ENCODE measurements around the gene KIF5A.

Gene KIF5A

GRCh38 chr12:57531836-57532235, 18.0 kb upstream of the KIF5A start:
- DNase-seq (ENCODE audit: low read depth in 1 of 2, low spot score in 1 of 2) = no peak
- in situ Hi-C loops (cut with HindIII; ENCODE audit: low pct_unique_long_range_greater_than_20kb, low sequenced_read_pairs) = no loop called here
- no peak for TF ChIP-seq JUND (IDR thresholded peaks at IDR 0.05; ENCODE audit: low read depth)

- in situ Hi-C loops (cut with HindIII; ENCODE audit: low pct_unique_long_range_greater_than_20kb, low sequenced_read_pairs) = no loop called here
- TF ChIP-seq JUND (IDR thresholded peaks at IDR 0.05; ENCODE audit: low read depth) = no peak
Measured at GRCh38 chr12:57533108-57533507, 16.7 kb upstream of the KIF5A start.

GRCh38 chr12:57534250-57534649, 15.6 kb upstream of the KIF5A start:
- DNase-seq (ENCODE audit: low read depth in 1 of 2, low spot score in 1 of 2) = no peak
- no peak for TF ChIP-seq JUND (IDR thresholded peaks at IDR 0.05; ENCODE audit: low read depth)
- in situ Hi-C loops (cut with HindIII; ENCODE audit: low pct_unique_long_range_greater_than_20kb, low sequenced_read_pairs) = no loop called here

More at GRCh38 chr12:57533108-57533507, 16.7 kb upstream of the KIF5A start:
- DNase-seq (ENCODE audit: low read depth in 1 of 2, low spot score in 1 of 2) = no peak

- in situ Hi-C loops (cut with HindIII; ENCODE audit: low pct_unique_long_range_greater_than_20kb, low sequenced_read_pairs) = no loop called here
- TF ChIP-seq JUND (IDR thresholded peaks at IDR 0.05; ENCODE audit: low read depth) = no peak
- no peak for DNase-seq (ENCODE audit: low read depth in 1 of 2, low spot score in 1 of 2)
Measured at GRCh38 chr12:57534991-57535543, 14.8 kb upstream of the KIF5A start.

GRCh38 chr12:57535764-57536596, 13.9 kb upstream of the KIF5A start:
- no peak for DNase-seq (ENCODE audit: low read depth in 1 of 2, low spot score in 1 of 2)
- TF ChIP-seq JUND (IDR thresholded peaks at IDR 0.05; ENCODE audit: low read depth) = no peak
- in situ Hi-C loops (cut with HindIII; ENCODE audit: low pct_unique_long_range_greater_than_20kb, low sequenced_read_pairs) = no loop called here

- TF ChIP-seq JUND (IDR thresholded peaks at IDR 0.05; ENCODE audit: low read depth) = no peak
- in situ Hi-C loops (cut with HindIII; ENCODE audit: low pct_unique_long_range_greater_than_20kb, low sequenced_read_pairs) = no loop called here
- no peak for DNase-seq (ENCODE audit: low read depth in 1 of 2, low spot score in 1 of 2)
Measured at GRCh38 chr12:57536597-57536942, 13.3 kb upstream of the KIF5A start.

GRCh38 chr12:57539134-57539768, 10.6 kb upstream of the KIF5A start:
- TF ChIP-seq JUND (IDR thresholded peaks at IDR 0.05; ENCODE audit: low read depth) = no peak
- in situ Hi-C loops (cut with HindIII; ENCODE audit: low pct_unique_long_range_greater_than_20kb, low sequenced_read_pairs) = no loop called here
- no peak for DNase-seq (ENCODE audit: low read depth in 1 of 2, low spot score in 1 of 2)

GRCh38 chr12:57541001-57541400, 8.8 kb upstream of the KIF5A start:
- in situ Hi-C loops (cut with HindIII; ENCODE audit: low pct_unique_long_range_greater_than_20kb, low sequenced_read_pairs) = no loop called here
- TF ChIP-seq JUND (IDR thresholded peaks at IDR 0.05; ENCODE audit: low read depth) = no peak
- no peak for DNase-seq (ENCODE audit: low read depth in 1 of 2, low spot score in 1 of 2)

- no peak for TF ChIP-seq JUND (IDR thresholded peaks at IDR 0.05; ENCODE audit: low read depth)
- no peak for DNase-seq (ENCODE audit: low read depth in 1 of 2, low spot score in 1 of 2)
- in situ Hi-C loops (cut with HindIII; ENCODE audit: low pct_unique_long_range_greater_than_20kb, low sequenced_read_pairs) = no loop called here
Measured at GRCh38 chr12:57541717-57542116, 8.1 kb upstream of the KIF5A start.

GRCh38 chr12:57543581-57543980, 6.3 kb upstream of the KIF5A start:
- in situ Hi-C loops (cut with HindIII; ENCODE audit: low pct_unique_long_range_greater_than_20kb, low sequenced_read_pairs) = no loop called here
- no peak for TF ChIP-seq JUND (IDR thresholded peaks at IDR 0.05; ENCODE audit: low read depth)
- no peak for DNase-seq (ENCODE audit: low read depth in 1 of 2, low spot score in 1 of 2)

- peak in 1 of 2 experiments; percentile 28 for DNase-seq (ENCODE audit: low read depth in 1 of 2, low spot score in 1 of 2)
- in situ Hi-C loops (cut with HindIII; ENCODE audit: low pct_unique_long_range_greater_than_20kb, low sequenced_read_pairs) = no loop called here
- TF ChIP-seq JUND (IDR thresholded peaks at IDR 0.05; ENCODE audit: low read depth) = no peak
Measured at GRCh38 chr12:57545809-57546437, 3.9 kb upstream of the KIF5A start.

GRCh38 chr12:57546438-57547287, 3.2 kb upstream of the KIF5A start, which contains the start of gene DCTN2:
Gene DCTN2, minus strand, starts transcription at chr12:57547192. Its CDS starts 129 bp downstream, at chr12:57547063.
- peak; percentile 99 for DNase-seq (ENCODE audit: low read depth in 1 of 2, low spot score in 1 of 2)

More at GRCh38 chr12:57546438-57547287, 3.2 kb upstream of the KIF5A start, which contains the start of gene DCTN2:
- TF ChIP-seq JUND (IDR thresholded peaks at IDR 0.05; ENCODE audit: low read depth) = no peak
- in situ Hi-C loops (cut with HindIII; ENCODE audit: low pct_unique_long_range_greater_than_20kb, low sequenced_read_pairs) = no loop called here

Measured in T47D (cell line).